ENCODE results near the gene CEP192. TPM values are rescaled to one million over a fixed set of nuclear protein-coding genes. Genes with fewer than 3 reads are reported as not detected.

The CEP192 gene
- total and polyA plus RNA-seq, 2 of the 13 experiments (the other 11 are each of a cell fraction or from before 2014, with no cell fraction given), result 15.3 to 24.7 TPM

DNA sequence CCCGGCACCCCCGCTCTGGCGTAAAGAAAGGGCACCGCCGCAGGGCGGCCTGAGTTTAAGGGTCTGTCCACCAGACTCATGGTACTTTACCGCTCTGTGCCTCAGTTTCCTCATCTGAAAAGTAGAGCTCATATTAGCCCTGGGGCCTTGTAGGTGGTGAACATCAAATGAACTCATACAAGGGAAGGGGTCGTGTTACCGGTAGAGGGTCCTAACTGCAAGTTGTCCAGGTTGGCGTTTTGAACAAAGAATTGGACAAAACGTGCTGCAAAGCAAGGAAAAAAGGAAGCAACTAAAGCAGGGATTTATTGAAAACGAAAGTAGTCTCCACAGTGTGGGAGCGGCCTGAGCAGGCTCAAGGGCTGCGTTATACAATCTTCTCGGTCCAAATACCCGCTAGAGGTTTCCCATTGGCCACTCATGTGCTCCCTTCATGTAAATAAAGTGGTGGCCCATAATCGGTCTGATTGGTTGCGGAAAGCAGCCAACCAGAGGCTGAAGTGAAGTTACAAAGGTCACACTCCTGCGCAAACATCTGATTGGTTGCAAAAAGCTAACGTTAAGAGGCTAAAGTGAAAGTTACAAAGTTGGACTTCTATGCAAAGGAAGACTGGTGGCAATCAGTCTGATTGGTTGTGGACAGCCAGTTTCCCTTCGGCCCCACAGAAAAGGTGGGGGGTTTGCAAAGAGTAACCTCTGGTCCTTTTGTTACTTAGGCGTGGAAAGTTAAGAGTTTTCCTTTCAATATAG, 146.7 kb downstream of the CEP192 start (continued):
- TF ChIP-seq HNF4G (IDR thresholded peaks at IDR 0.05; ENCODE audit: borderline replicate concordance, low read depth, low read length) (peak; percentile 73), HNF4G (CRISPR knock-in tag; IDR thresholded peaks at IDR 0.05; ENCODE audit: borderline replicate concordance, low read depth) (0 out of 2 replicates have a peak, but pooled peaks have one; percentile 49), POLR2AphosphoS2 (IDR thresholded peaks at IDR 0.05; ENCODE audit: low read depth, low read length) (peak; percentile 22; the same call in 1 of the 2 replicates), YEATS2 (CRISPR knock-in tag; IDR thresholded peaks at IDR 0.05; ENCODE audit: borderline replicate concordance) (no peak), EP300 (IDR thresholded peaks at IDR 0.05; ENCODE audit: low read depth in 2 of 2, low read length in 2 of 2) (peak; percentile 30 to 36; a peak in 1 of 4 replicates), EP300 (CRISPR knock-in tag; IDR thresholded peaks at IDR 0.05; ENCODE audit: borderline replicate concordance) (no peak), HNRNPL (IDR thresholded peaks at IDR 0.05; ENCODE audit: low read depth, low read length) (no peak), MAZ (IDR thresholded peaks at IDR 0.05; ENCODE audit: borderline replicate concordance, low read depth, low read length) (peak; percentile 77; the same call in 1 of the 2 replicates), MAZ (CRISPR knock-in tag; IDR thresholded peaks at IDR 0.05; ENCODE audit: low read depth) (no peak; the same call in 1 of the 2 replicates), ZIK1 (CRISPR knock-in tag; IDR thresholded peaks at IDR 0.05; ENCODE audit: borderline replicate concordance, low read depth) (no peak), ZNF674 (CRISPR knock-in tag; IDR thresholded peaks at IDR 0.05; ENCODE audit: low read depth) (peak; percentile 58; the same call in 1 of the 2 replicates)
- TF ChIP-seq, protein P1, sequence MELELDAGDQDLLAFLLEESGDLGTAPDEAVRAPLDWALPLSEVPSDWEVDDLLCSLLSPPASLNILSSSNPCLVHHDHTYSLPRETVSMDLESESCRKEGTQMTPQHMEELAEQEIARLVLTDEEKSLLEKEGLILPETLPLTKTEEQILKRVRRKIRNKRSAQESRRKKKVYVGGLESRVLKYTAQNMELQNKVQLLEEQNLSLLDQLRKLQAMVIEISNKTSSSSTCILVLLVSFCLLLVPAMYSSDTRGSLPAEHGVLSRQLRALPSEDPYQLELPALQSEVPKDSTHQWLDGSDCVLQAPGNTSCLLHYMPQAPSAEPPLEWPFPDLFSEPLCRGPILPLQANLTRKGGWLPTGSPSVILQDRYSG (CRISPR knock-in tag; IDR thresholded peaks at IDR 0.05), result no peak
- TF ChIP-seq, protein P2, sequence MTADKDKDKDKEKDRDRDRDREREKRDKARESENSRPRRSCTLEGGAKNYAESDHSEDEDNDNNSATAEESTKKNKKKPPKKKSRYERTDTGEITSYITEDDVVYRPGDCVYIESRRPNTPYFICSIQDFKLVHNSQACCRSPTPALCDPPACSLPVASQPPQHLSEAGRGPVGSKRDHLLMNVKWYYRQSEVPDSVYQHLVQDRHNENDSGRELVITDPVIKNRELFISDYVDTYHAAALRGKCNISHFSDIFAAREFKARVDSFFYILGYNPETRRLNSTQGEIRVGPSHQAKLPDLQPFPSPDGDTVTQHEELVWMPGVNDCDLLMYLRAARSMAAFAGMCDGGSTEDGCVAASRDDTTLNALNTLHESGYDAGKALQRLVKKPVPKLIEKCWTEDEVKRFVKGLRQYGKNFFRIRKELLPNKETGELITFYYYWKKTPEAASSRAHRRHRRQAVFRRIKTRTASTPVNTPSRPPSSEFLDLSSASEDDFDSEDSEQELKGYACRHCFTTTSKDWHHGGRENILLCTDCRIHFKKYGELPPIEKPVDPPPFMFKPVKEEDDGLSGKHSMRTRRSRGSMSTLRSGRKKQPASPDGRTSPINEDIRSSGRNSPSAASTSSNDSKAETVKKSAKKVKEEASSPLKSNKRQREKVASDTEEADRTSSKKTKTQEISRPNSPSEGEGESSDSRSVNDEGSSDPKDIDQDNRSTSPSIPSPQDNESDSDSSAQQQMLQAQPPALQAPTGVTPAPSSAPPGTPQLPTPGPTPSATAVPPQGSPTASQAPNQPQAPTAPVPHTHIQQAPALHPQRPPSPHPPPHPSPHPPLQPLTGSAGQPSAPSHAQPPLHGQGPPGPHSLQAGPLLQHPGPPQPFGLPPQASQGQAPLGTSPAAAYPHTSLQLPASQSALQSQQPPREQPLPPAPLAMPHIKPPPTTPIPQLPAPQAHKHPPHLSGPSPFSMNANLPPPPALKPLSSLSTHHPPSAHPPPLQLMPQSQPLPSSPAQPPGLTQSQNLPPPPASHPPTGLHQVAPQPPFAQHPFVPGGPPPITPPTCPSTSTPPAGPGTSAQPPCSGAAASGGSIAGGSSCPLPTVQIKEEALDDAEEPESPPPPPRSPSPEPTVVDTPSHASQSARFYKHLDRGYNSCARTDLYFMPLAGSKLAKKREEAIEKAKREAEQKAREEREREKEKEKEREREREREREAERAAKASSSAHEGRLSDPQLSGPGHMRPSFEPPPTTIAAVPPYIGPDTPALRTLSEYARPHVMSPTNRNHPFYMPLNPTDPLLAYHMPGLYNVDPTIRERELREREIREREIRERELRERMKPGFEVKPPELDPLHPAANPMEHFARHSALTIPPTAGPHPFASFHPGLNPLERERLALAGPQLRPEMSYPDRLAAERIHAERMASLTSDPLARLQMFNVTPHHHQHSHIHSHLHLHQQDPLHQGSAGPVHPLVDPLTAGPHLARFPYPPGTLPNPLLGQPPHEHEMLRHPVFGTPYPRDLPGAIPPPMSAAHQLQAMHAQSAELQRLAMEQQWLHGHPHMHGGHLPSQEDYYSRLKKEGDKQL (CRISPR knock-in tag; IDR thresholded peaks at IDR 0.05; ENCODE audit: low read depth), result 0 out of 2 replicates have a peak, but pooled peaks have one; percentile 12
- TF ChIP-seq, protein P3, sequence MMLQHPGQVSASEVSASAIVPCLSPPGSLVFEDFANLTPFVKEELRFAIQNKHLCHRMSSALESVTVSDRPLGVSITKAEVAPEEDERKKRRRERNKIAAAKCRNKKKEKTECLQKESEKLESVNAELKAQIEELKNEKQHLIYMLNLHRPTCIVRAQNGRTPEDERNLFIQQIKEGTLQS (CRISPR knock-in tag; IDR thresholded peaks at IDR 0.05), result no peak
- TF ChIP-seq, protein P4, sequence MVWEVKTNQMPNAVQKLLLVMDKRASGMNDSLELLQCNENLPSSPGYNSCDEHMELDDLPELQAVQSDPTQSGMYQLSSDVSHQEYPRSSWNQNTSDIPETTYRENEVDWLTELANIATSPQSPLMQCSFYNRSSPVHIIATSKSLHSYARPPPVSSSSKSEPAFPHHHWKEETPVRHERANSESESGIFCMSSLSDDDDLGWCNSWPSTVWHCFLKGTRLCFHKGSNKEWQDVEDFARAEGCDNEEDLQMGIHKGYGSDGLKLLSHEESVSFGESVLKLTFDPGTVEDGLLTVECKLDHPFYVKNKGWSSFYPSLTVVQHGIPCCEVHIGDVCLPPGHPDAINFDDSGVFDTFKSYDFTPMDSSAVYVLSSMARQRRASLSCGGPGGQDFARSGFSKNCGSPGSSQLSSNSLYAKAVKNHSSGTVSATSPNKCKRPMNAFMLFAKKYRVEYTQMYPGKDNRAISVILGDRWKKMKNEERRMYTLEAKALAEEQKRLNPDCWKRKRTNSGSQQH (CRISPR knock-in tag; IDR thresholded peaks at IDR 0.05; ENCODE audit: low read depth), result 0 out of 2 replicates have a peak, but pooled peaks have one; percentile 4
- TF ChIP-seq, protein P5, sequence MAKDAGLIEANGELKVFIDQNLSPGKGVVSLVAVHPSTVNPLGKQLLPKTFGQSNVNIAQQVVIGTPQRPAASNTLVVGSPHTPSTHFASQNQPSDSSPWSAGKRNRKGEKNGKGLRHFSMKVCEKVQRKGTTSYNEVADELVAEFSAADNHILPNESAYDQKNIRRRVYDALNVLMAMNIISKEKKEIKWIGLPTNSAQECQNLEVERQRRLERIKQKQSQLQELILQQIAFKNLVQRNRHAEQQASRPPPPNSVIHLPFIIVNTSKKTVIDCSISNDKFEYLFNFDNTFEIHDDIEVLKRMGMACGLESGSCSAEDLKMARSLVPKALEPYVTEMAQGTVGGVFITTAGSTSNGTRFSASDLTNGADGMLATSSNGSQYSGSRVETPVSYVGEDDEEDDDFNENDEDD (CRISPR knock-in tag; IDR thresholded peaks at IDR 0.05; ENCODE audit: borderline replicate concordance), result peak; percentile 29; the same call in 1 of the 2 replicates
- TF ChIP-seq, protein P6, sequence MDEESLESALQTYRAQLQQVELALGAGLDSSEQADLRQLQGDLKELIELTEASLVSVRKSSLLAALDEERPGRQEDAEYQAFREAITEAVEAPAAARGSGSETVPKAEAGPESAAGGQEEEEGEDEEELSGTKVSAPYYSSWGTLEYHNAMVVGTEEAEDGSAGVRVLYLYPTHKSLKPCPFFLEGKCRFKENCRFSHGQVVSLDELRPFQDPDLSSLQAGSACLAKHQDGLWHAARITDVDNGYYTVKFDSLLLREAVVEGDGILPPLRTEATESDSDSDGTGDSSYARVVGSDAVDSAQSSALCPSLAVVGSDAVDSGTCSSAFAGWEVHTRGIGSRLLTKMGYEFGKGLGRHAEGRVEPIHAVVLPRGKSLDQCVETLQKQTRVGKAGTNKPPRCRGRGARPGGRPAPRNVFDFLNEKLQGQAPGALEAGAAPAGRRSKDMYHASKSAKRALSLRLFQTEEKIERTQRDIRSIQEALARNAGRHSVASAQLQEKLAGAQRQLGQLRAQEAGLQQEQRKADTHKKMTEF (CRISPR knock-in tag; IDR thresholded peaks at IDR 0.05), result peak; percentile 62; the same call in 1 of the 2 replicates

Measured in HepG2 (cell line).